Ishikawa (cell line): ENCODE data around the gene RFNG.

Source experiments
- CREB1 ChIP-seq: IDR thresholded peaks from 2 replicates; pipeline ENCODE4 v1.6.1; 2012; ENCODE audit warnings: low read depth
- EP300 ChIP-seq: IDR thresholded peaks from 2 replicates; pipeline ENCODE4 v1.6.1; 2012; ENCODE audit warnings: borderline replicate concordance
- NFIC ChIP-seq: IDR thresholded peaks from 2 replicates; pipeline ENCODE4 v1.6.1; 2012
- TCF12 ChIP-seq: IDR thresholded peaks from 2 replicates; pipeline ENCODE4 v1.6.1; 2012; ENCODE audit warnings: low read depth
- TEAD4 ChIP-seq: IDR thresholded peaks from 2 replicates; pipeline ENCODE4 v1.6.1; 2012
- TF ChIP-seq, protein P1 (sequence below): IDR thresholded peaks from 2 replicates; pipeline ENCODE4 v1.6.1; 2012
- TF ChIP-seq, protein P2 (sequence below): IDR thresholded peaks from 2 replicates; pipeline ENCODE4 v1.6.1; 2012

DNA sequence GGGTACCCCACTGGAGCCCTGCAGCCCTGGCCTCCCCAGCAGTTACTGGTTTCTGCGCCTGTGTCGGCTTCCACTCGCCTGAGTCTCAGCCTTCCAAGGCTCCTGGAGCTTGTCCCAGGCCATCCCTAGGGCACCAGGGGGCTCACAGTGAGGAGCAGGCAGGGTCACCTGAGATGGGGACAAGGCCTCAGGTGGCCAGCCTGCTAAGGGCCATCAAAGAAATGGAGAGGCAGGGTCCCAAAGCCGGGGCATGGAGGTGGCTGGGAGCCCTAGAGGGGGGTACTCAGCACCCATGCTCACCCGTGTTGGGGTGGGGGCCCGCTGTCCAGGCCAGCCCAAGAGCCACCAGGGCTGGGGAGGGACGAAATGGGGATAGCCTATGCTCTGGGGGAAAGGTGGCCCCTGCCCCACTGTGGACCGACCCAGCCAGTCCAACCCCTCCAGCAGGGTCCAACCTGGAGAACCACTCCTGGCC is 45.1 kb upstream of the RFNG start:
- TF ChIP-seq TCF12 (no peak), TEAD4 (no peak), EP300 (no peak), NFIC (no peak), CREB1 (no peak)
- TF ChIP-seq, protein P1, sequence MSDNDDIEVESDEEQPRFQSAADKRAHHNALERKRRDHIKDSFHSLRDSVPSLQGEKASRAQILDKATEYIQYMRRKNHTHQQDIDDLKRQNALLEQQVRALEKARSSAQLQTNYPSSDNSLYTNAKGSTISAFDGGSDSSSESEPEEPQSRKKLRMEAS = no peak
- TF ChIP-seq, protein P2, sequence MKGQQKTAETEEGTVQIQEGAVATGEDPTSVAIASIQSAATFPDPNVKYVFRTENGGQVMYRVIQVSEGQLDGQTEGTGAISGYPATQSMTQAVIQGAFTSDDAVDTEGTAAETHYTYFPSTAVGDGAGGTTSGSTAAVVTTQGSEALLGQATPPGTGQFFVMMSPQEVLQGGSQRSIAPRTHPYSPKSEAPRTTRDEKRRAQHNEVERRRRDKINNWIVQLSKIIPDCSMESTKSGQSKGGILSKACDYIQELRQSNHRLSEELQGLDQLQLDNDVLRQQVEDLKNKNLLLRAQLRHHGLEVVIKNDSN = no peak
